Eye (tissue), 1 donor: ENCODE measurements around the gene ASPM.
"Not testable (repeated sequence)": the region's sequence is repeated elsewhere in the genome, so short reads cannot be mapped to it uniquely, and the experiment has no call there.

ENCODE experiments used
- DNase-seq: peaks from one replicate; pipeline ENCODE4 v3.0.0-alpha.2; 2015

The ASPM gene

GRCh38 chr1:197144570-197145325 is 1.7 kb downstream of the ASPM start:
- DNase-seq = peak; percentile 29

GRCh38 chr1:197143276-197143675 is 3.2 kb downstream of the ASPM start:
- no peak for DNase-seq

- DNase-seq = no peak
Observed at GRCh38 chr1:197141575-197141974, 4.9 kb downstream of the ASPM start.

- peak; percentile 21 for DNase-seq
Observed at GRCh38 chr1:197140121-197140520, 6.3 kb downstream of the ASPM start.

- DNase-seq = no peak
Observed at GRCh38 chr1:197139169-197139568, 7.3 kb downstream of the ASPM start.

- DNase-seq = no peak
Observed at GRCh38 chr1:197137322-197137721, 9.1 kb downstream of the ASPM start.

GRCh38 chr1:197130677-197131304 is 15.7 kb downstream of the ASPM start:
- DNase-seq = no peak

GRCh38 chr1:197129698-197130097 is 16.8 kb downstream of the ASPM start:
- no peak for DNase-seq

GRCh38 chr1:197127246-197127912 is 19.1 kb downstream of the ASPM start:
- DNase-seq = no peak

GRCh38 chr1:197126691-197127090 is 19.8 kb downstream of the ASPM start:
- DNase-seq = no peak

GRCh38 chr1:197124376-197124775 is 22.1 kb downstream of the ASPM start:
- DNase-seq = no peak

GRCh38 chr1:197116156-197116555 is 30.3 kb downstream of the ASPM start:
- DNase-seq = no peak

GRCh38 chr1:197106869-197107268 is 39.6 kb downstream of the ASPM start:
- DNase-seq = no peak

- DNase-seq = no peak
Observed at GRCh38 chr1:197103300-197103699, 43.2 kb downstream of the ASPM start.

- no peak for DNase-seq
Observed at GRCh38 chr1:197101978-197102377, 44.5 kb downstream of the ASPM start.

- DNase-seq = no peak
Observed at GRCh38 chr1:197100677-197101076, 45.8 kb downstream of the ASPM start.

GRCh38 chr1:197099444-197099843 is 47.0 kb downstream of the ASPM start:
- no peak for DNase-seq

GRCh38 chr1:197096971-197097370 is 49.5 kb downstream of the ASPM start:
- DNase-seq = not testable (repeated sequence)

- DNase-seq = no peak
Observed at GRCh38 chr1:197096137-197096536, 50.3 kb downstream of the ASPM start.

- DNase-seq = no peak
Observed at GRCh38 chr1:197093226-197093885, 53.1 kb downstream of the ASPM start.

GRCh38 chr1:197092491-197093023 is 53.9 kb downstream of the ASPM start:
- DNase-seq = no peak

- DNase-seq = no peak
Observed at GRCh38 chr1:197083474-197083873, 63.0 kb downstream of the ASPM start.

- no peak for DNase-seq
Observed at GRCh38 chr1:197081117-197081753, 65.2 kb downstream of the ASPM start.
